Nephron progenitor cell (in vitro differentiated cells): ENCODE results near the gene SH3PXD2A.

Experiments
- DNase-seq: peaks from one replicate; pipeline ENCODE4 v3.0.0; 2021
- H3K27ac Mint-ChIP-seq: 2 replicates; pipeline ENCODE4 v1.8.0; 2021; ENCODE audit warnings: mild to moderate bottlenecking, moderate library complexity, mixed read lengths
- H3K27me3 Mint-ChIP-seq: 2 replicates; pipeline ENCODE4 v1.8.0; 2021; ENCODE audit warnings: mild to moderate bottlenecking, low read depth, mixed read lengths; ENCODE audit not compliant: poor library complexity
- H3K36me3 Mint-ChIP-seq: 2 replicates; pipeline ENCODE4 v1.8.0; 2021; ENCODE audit warnings: low read depth, mixed read lengths
- H3K4me1 Mint-ChIP-seq: 2 replicates; pipeline ENCODE4 v1.8.0; 2021; ENCODE audit warnings: mixed read lengths
- H3K4me3 Mint-ChIP-seq: 2 replicates; pipeline ENCODE4 v1.8.0; 2021; ENCODE audit warnings: mild to moderate bottlenecking, moderate library complexity, mixed read lengths
- H3K9me3 Mint-ChIP-seq: 2 replicates; pipeline ENCODE4 v1.8.0; 2021; ENCODE audit warnings: mild to moderate bottlenecking, moderate library complexity, mixed read lengths
- CTCF ChIP-seq: fragments of 200-600 bp; sonication (generic); IDR thresholded peaks from 2 replicates; pipeline ENCODE4 v1.5.0; 2021; ENCODE audit warnings: antibody characterized with exemption

The SH3PXD2A gene

GRCh38 chr10:103843854-103844570 is 11.4 kb downstream of the SH3PXD2A start:
- Mint-ChIP-seq H3K4me3 (no peak overlapping the region), H3K27me3 (peaks cover 3% of the 10 kb centered on the region), H3K9me3 (no peaks in the 10 kb centered on the region), H3K36me3 (peaks cover 6% of the 10 kb centered on the region), H3K4me1 (peaks cover 87% of the 10 kb centered on the region), H3K27ac (no peak overlapping the region)
- DNase-seq, result no peak
- no peak for TF ChIP-seq CTCF

- Mint-ChIP-seq H3K9me3 (no peaks in the 10 kb centered on the region), H3K27me3 (no peaks in the 10 kb centered on the region), H3K4me1 (peaks cover 89% of the 10 kb centered on the region), H3K36me3 (peaks cover 6% of the 10 kb centered on the region), H3K4me3 (no peak overlapping the region), H3K27ac (no peak overlapping the region)
- no peak for TF ChIP-seq CTCF
- no peak for DNase-seq
These were observed 12.3 kb downstream of the SH3PXD2A start for GRCh38 chr10:103843045-103843444.

- DNase-seq, result no peak
- Mint-ChIP-seq H3K4me3 (no peak overlapping the region), H3K27me3 (no peaks in the 10 kb centered on the region), H3K4me1 (peaks cover 86% of the 10 kb centered on the region), H3K9me3 (no peaks in the 10 kb centered on the region), H3K27ac (no peak overlapping the region), H3K36me3 (peaks cover 6% of the 10 kb centered on the region)
- TF ChIP-seq CTCF, result no peak
These were observed 12.8 kb downstream of the SH3PXD2A start for GRCh38 chr10:103842605-103843004.

- TF ChIP-seq CTCF, result no peak
- Mint-ChIP-seq H3K27ac (no peak overlapping the region), H3K4me3 (peak overlapping the region; percentile 16), H3K9me3 (no peaks in the 10 kb centered on the region), H3K36me3 (peaks cover 6% of the 10 kb centered on the region), H3K4me1 (peaks cover 87% of the 10 kb centered on the region), H3K27me3 (no peaks in the 10 kb centered on the region)
- no peak for DNase-seq
These were observed 13.9 kb downstream of the SH3PXD2A start for GRCh38 chr10:103841519-103841918.

- H3K9me3 Mint-ChIP-seq, result no peaks in the 10 kb centered on the region
- peaks cover 87% of the 10 kb centered on the region for H3K4me1 Mint-ChIP-seq
- no peak for TF ChIP-seq CTCF
- no peaks in the 10 kb centered on the region for H3K27me3 Mint-ChIP-seq
- peak overlapping the region; percentile 56 for H3K4me3 Mint-ChIP-seq
- peaks cover 6% of the 10 kb centered on the region for H3K36me3 Mint-ChIP-seq
- no peak for DNase-seq
- H3K27ac Mint-ChIP-seq, result no peak overlapping the region
These were observed 14.7 kb downstream of the SH3PXD2A start for GRCh38 chr10:103840740-103841070.
